Left lobe of liver (tissue), 2 donors: ENCODE measurements around the gene NXPH2. TPM values are rescaled to one million over a fixed set of nuclear protein-coding genes. Genes with fewer than 3 reads are reported as not detected.

Source experiments
- ATAC-seq: fragments of 200-7000 bp; cut with Tn5 transposase; one replicate; pipeline ENCODE4 v1.9.1; 2020; ENCODE audit warnings: mild to moderate bottlenecking, moderate library complexity
- DNase-seq: peaks from one replicate; pipeline ENCODE4 v3.0.0-alpha.2; 2020; ENCODE audit warnings: low spot score
- total RNA-seq: library from RNA; stranded (reverse); gene quantifications from one replicate; pipeline ENCODE4 v1.2.1, GENCODE V29; 2021
- donor health status: DM: no; HTN: no; CAD: no; lungs with moderate emphysema.
- donor health status: DM: no; HTN: yes; CAD: no.

Gene NXPH2
- total RNA-seq, 1 donor from 2014 or later, result not detected

DNA sequence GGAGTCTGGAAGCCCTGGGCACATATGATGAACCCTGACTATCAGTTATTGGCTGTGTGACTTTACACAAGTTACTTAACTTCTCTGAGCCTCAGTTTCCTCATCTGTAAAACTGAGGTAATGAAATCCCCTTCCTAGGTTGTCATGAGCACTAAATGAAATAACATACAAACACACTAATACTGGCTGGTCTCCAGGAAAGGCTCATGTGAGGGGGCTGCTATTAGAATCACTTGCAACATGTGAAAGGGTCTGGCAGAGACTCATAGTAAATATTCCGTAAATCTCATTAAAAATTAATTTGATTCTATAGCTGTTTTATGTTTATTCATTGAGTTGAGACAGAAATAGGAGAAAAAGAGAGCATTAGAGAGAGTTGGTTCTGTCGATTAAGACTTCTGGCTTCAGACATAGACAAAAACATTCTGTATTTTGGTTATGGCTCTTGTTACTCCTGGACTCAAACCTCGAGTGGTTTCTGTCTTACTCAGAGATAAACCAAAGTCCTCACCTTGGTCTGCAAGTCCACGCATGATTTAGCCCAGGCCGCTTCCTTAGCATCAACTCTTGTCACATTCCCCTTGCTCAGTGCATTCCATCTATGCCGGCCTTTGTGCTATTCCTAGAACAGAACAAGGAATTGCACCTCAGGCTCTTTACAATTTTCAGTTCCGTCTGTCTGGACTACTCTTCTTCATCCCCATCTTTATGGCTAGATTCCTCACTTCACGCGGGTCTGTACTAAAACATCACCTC lies 139.1 kb downstream of the NXPH2 start:
- ATAC-seq (no peak), DNase-seq (no peak)

DNA sequence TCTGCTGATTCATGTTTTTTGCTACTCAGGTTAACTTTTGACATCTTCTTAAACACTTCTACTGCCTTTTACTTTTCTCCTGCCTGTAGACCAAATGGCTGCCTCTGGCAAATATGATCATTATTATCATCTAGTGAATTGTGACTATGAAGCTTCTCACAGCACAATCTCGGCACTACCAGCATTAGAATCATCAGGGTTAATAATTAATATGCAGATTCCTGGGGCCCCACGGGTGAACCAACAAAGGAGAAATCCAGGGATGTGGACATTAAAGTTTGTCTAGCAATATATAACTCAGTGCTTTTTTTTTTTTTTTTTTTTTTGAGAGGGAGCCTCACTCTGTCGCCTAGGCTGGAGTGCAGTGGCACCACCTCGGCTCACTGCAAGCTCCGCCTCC lies 142.5 kb downstream of the NXPH2 start:
- no peak for ATAC-seq
- DNase-seq, result no peak

DNA sequence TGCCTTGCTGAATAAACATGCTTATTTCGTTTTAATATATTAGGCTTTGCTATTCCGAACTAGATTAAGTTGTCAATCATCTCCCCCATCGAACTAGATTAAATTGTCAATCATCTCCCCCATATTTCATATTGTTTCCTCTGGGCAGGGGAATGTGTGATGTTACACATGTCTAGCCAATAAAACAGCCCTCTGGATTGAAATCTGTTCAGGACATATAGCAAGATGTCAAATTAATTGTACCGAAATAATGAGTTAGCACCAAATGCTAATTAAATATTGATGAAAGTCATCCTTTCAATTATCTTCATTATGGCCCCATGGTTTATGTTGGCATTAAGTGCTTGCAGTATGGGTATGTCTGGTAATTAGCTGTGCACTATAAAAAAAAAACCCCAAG lies 143.1 kb downstream of the NXPH2 start:
- ATAC-seq (no peak), DNase-seq (no peak)

DNA sequence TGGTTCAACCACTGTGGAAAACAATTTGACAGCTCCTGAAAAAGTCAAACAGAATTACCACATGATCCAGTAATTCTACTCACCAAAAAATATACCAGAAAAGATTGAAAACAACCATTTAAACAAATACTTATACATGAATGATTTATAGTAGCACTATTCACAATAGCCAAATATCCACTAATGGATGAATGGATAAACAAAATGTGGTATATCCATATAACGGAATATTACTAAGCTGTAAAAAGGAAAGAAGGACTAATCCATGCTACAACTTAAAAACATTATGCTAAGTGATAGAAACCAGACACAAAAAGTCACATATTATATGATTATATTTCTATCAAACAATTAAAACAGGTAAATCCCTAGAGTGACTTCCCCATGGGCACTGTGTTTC lies 147.1 kb downstream of the NXPH2 start:
- ATAC-seq (no peak), DNase-seq (no peak)

DNA sequence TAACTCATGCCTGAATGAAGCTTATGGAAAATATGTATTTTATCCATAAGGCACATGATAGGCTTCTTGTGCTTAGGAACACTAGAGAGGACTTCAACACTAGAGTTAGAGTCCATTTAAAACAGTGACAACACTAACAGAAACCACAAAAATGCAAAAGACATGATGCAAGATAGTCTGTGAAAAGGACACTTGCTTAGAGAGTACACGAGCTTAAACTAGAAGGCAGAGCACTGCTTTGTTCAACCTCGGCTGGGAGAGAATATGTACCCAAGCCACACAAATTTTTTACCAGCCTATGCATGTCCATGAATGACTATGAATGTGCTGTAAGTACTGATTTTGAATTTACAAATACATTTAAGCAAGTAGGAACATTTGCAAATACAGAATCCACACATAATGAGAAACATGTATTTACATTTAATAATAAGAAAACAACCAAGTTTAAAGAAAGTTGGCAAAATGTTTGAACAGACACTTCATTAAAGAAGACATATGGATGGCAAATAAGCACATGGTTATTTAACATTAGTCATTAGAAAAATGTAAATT lies 148.0 kb downstream of the NXPH2 start:
- no peak for ATAC-seq
- no peak for DNase-seq

DNA sequence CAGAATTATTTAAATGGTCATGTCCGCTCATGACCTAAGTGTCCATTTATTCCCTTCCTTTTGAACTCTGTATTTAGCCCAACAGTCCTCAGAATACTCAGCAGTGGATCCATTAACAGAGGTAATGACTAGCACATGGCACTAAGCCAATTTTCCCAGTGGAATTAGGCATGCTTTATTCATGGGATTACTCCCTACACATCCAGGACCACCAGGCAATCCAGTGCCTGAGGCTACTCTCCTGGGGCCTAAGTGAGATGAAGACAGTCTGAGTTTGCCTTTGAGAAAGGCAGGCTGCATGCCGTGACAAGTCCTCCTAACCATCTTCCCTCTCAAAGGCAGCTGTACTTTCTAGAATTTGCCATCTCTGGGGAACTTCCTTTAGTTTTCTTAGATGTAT lies 150.0 kb downstream of the NXPH2 start:
- no peak for ATAC-seq
- DNase-seq, result no peak

DNA sequence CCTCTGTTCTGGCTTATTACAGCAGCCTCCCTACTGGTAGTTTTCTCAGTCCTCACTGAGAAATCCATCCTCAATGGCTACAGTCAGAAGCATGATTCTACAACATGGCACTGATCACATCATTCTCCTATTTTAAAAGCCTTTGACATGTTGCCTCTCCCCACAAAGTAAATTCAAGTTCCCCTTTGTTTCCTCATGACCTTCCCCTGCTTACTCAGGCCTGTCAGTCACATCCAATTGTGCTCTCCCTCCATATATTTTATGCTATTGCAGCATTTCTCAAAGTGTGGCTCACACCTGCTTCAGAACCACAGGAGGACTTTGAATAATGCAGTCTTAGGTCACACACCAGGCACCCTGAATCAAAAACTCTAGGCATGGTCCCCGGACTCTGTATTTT lies 154.0 kb downstream of the NXPH2 start:
- DNase-seq (no peak), ATAC-seq (no peak)

DNA sequence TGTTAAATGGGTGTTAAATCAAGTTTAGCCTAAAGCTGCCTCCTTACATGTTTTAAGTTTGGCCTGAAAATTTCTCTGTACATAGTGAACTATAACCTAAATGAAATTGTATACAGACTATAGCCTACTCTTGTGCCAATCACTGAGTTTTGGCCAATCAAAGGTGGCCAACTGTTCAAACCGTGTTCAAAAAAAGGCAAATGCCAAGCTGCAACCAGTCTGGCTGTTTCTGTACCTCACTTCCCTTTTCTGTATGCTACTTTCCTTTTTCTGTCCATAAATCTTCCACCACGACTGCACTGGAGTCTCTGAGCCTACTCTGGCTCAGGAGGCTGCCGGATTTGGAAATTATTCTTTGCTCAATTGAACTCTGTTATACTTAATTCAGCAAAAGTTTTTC lies 157.6 kb downstream of the NXPH2 start:
- DNase-seq, result no peak
- no peak for ATAC-seq

DNA sequence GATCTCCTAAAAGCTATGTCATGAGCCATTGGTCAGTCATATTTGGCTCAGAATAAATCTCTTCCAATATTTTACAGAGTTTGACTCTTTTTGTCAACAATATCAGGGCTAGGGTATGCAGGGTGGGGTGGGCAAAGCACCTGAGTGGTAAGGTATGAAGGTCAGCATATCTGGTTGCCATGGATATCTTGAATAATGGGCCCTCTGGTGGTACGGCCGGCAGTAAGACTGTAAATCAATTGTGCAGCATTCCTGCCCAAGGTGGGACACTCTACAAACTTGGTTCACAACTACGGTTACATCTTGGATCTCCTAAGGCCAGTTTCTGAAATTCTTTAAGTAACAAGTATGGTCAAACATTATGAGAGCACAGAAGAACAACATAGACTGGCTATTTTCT lies 159.1 kb downstream of the NXPH2 start:
- ATAC-seq, result no peak
- DNase-seq, result no peak

DNA sequence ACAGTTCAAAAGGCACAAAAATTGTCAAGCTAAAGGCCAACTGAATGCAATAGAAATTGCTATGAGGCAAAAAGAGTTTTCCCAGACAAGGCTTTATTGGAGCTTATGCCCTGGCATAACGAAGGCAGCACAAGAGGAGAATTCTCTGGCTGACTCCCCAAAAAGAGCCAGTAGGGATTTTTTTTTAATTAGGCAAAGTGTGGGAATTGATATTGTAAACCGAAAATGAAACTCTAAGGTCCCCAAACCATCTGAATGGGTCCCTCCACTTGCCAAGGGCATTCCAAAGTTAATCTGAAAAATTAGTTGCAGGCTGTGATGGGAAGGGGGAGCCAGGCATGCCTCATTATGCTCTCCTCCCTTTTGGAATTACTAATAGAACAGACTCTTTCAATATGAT lies 159.8 kb downstream of the NXPH2 start:
- ATAC-seq (no peak), DNase-seq (no peak)
